CD14-positive monocyte (primary cell): ENCODE data around the gene SEH1L. TPM values are rescaled to one million over a fixed set of nuclear protein-coding genes. Genes with fewer than 3 reads are reported as not detected.
A peak's percentile ranks its signal among the peaks of the same experiment; 100 is the strongest.

Source experiments
- DNase-seq, 3 donors: peaks; one replicate each; pipeline ENCODE4 v3.0.0-alpha.2; 2011 to 2022
- H2AFZ ChIP-seq: 2 replicates; pipeline ENCODE4 v1.6.0; 2012; ENCODE audit warnings: mild to moderate bottlenecking, low read depth, low read length, inconsistent platforms; ENCODE audit not compliant: insufficient read depth, poor library complexity, severe bottlenecking
- H3K27ac ChIP-seq, 2 donors: 1 replicate in 1 of 2; 2 replicates in 1 of 2; pipeline ENCODE4 v1.5.1; 2012 to 2013; ENCODE audit warnings: low read length in 2 of 2, control low read depth in 1 of 2, inconsistent platforms in 1 of 2, low read depth in 1 of 2, mild to moderate bottlenecking in 1 of 2
- H3K27me3 ChIP-seq, 2 donors: one replicate each; pipeline versions ENCODE4 v1.6.0 to v1.6.1; 2011 to 2013; ENCODE audit warnings: low read length in 2 of 2; ENCODE audit not compliant: control insufficient read depth in 2 of 2, insufficient read depth in 2 of 2
- H3K36me3 ChIP-seq, 2 donors: replicated peaks in 1 of 2; 1 replicate in 1 of 2; 2 replicates in 1 of 2; pipeline versions ENCODE4 v1.5.1 to v1.6.1; 2012 to 2013; ENCODE audit warnings: low read length in 2 of 2, control low read depth in 1 of 2, inconsistent platforms in 1 of 2, mild to moderate bottlenecking in 1 of 2; ENCODE audit not compliant: insufficient read depth in 2 of 2, control insufficient read depth in 1 of 2
- H3K4me1 ChIP-seq, 2 donors: 1 replicate in 1 of 2; 2 replicates in 1 of 2; pipeline versions ENCODE4 v1.5.1 to v1.6.1; 2012 to 2013; ENCODE audit warnings: low read length in 2 of 2, control low read depth in 1 of 2, inconsistent platforms in 1 of 2, mild to moderate bottlenecking in 1 of 2, moderate library complexity in 1 of 2; ENCODE audit not compliant: insufficient read depth in 2 of 2, control insufficient read depth in 1 of 2
- H3K4me2 ChIP-seq: replicated peaks from 2 replicates; pipeline ENCODE3; 2012; ENCODE audit warnings: low read length, moderate library complexity, mild to moderate bottlenecking; ENCODE audit not compliant: poor library complexity, severe bottlenecking; ENCODE audit errors: extremely low read depth
- H3K4me3 ChIP-seq, 3 experiments: fragments of 200-600 bp in 1 of 3; sonication (generic) in 1 of 3; replicated peaks in 1 of 3; 1 replicate in 2 of 3; 2 replicates in 1 of 3; pipeline ENCODE4 v1.5.1; 2011 to 2013; ENCODE audit warnings: low read length in 3 of 3, mild to moderate bottlenecking in 3 of 3, control low read depth in 2 of 3, low read depth in 2 of 3, inconsistent platforms in 1 of 3, moderate library complexity in 1 of 3
- H3K79me2 ChIP-seq: 2 replicates; pipeline ENCODE4 v1.6.0; 2012; ENCODE audit warnings: mild to moderate bottlenecking, control low read depth, inconsistent platforms, low read length, moderate library complexity; ENCODE audit not compliant: insufficient read depth
- H3K9ac ChIP-seq: 2 replicates; pipeline ENCODE4 v1.6.0; 2017; ENCODE audit warnings: low read length, mild to moderate bottlenecking; ENCODE audit not compliant: insufficient read depth, poor library complexity, severe bottlenecking
- H3K9me3 ChIP-seq, 2 donors: replicated peaks in 1 of 2; 1 replicate in 1 of 2; 2 replicates in 1 of 2; pipeline versions ENCODE4 v1.5.1 to v1.6.1; 2012 to 2013; ENCODE audit warnings: low read length in 2 of 2, control low read depth in 1 of 2; ENCODE audit not compliant: control insufficient read depth in 1 of 2, insufficient read depth in 1 of 2
- H4K20me1 ChIP-seq: 2 replicates; pipeline ENCODE4 v1.6.0; 2012; ENCODE audit warnings: mild to moderate bottlenecking, low read length, control low read depth, moderate library complexity; ENCODE audit not compliant: insufficient read depth
- H3K27ac Mint-ChIP-seq, 7 donors: one replicate each; pipeline ENCODE4 v1.8.0; 2020; ENCODE audit warnings: mild to moderate bottlenecking in 7 of 7, mixed read lengths in 7 of 7, moderate library complexity in 6 of 7, inconsistent platforms in 2 of 7
- H3K27me3 Mint-ChIP-seq, 3 donors: one replicate each; pipeline ENCODE4 v1.8.0; 2021 to 2022; ENCODE audit warnings: low read depth in 3 of 3, mild to moderate bottlenecking in 3 of 3, mixed read lengths in 3 of 3, moderate library complexity in 3 of 3, inconsistent platforms in 1 of 3
- H3K36me3 Mint-ChIP-seq, 2 donors: one replicate each; pipeline ENCODE4 v1.8.0; 2020; ENCODE audit warnings: mixed read lengths in 2 of 2, inconsistent platforms in 1 of 2, mild to moderate bottlenecking in 1 of 2
- H3K4me1 Mint-ChIP-seq: one replicate; pipeline ENCODE4 v1.8.0; 2020; ENCODE audit warnings: mild to moderate bottlenecking, mixed read lengths
- H3K4me3 Mint-ChIP-seq, 2 donors: one replicate each; pipeline ENCODE4 v1.8.0; 2020; ENCODE audit warnings: mild to moderate bottlenecking in 2 of 2, mixed read lengths in 2 of 2, moderate library complexity in 1 of 2
- H3K9me3 Mint-ChIP-seq, 7 donors: one replicate each; pipeline ENCODE4 v1.8.0; 2020 to 2022; ENCODE audit warnings: mixed read lengths in 7 of 7, mild to moderate bottlenecking in 6 of 7, moderate library complexity in 6 of 7, inconsistent platforms in 2 of 7
- WGBS: methylation state at CpG from one replicate; pipeline ENCODE4 v1.1.5; 2013; ENCODE audit warnings: missing lambda C conversion rate; ENCODE audit not compliant: insufficient coverage; 5-methylcytosine and 5-hydroxymethylcytosine counted together
- intact Hi-C, 2 donors: fragments of 100-400 bp; cut with micrococcal nuclease; formaldehyde crosslinking; loops; one replicate each; pipeline versions ENCODE4 v1.15.0 to v1.15.1; 2023
- polyA plus RNA-seq, 3 donors: library from polyadenylated mRNA; depleted of rRNA in 1 of 3; unstranded in 2 of 3; stranded (reverse) in 1 of 3; fragments of 300-500 nt in 2 of 3; fragments of >200 nt in 1 of 3; fragmentation: Illumina TruSeq in 2 of 3; gene quantifications; 1 replicate in 2 of 3; 2 replicates in 1 of 3; pipeline ENCODE4 v1.2.3, GENCODE V29; 2012 to 2021
- TF ChIP-seq, protein P1 (sequence below): fragments of 200-600 bp; IDR thresholded peaks from one replicate; pipeline ENCODE4 v1.8.0; 2022; ENCODE audit warnings: antibody characterized with exemption, mild to moderate bottlenecking

Gene SEH1L
- polyA plus RNA-seq, 3 donors = 7.1 to 26.9 (median 25.9) TPM

DNA sequence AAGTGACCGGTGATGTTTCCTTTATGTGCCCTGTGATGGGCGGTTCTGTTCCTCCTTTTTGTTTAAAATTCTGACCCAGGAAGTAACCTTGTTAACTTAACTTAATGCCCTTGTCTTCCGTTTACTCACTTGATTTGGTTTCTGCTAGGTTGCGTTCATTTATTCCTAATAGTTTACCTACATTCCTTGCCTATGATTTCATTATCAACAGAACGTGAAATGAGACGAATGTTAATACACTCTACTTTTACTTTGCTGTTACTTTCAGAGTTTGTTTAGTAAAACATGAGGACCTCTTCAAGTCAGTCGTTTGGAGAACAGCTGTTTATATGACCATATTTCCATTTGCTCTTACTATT lies 44.0 kb downstream of the SEH1L start:
- peaks cover 21 to 29% of the 10 kb centered on the region in 2 donors for H3K4me1 ChIP-seq
- no peak for DNase-seq
- peak overlapping the region; percentile 83 for H3K9ac ChIP-seq
- Mint-ChIP-seq H3K36me3 (peaks cover 2 to 3% of the 10 kb centered on the region in 2 donors), H3K9me3 (no peaks in the 10 kb centered on the region), H3K27ac (peak overlapping the region; percentile 93 to 97 (median 96)), H3K4me1 (peaks cover 26% of the 10 kb centered on the region), H3K27me3 (no peaks in the 10 kb centered on the region), H3K4me3 (peak overlapping the region; percentile 98 to 99)
- no peaks in the 10 kb centered on the region for H3K27me3 ChIP-seq
- peak overlapping the region; percentile 76 to 91 for H3K27ac ChIP-seq
- H3K4me2 ChIP-seq = peak overlapping the region; percentile 95
- 0% methylated on average over 4 of the region's 7 CpGs for WGBS
- H3K9me3 ChIP-seq = no peaks in the 10 kb centered on the region
- peak overlapping the region; percentile 62 to 98 (median 76) for H3K4me3 ChIP-seq
- TF ChIP-seq, protein P1, sequence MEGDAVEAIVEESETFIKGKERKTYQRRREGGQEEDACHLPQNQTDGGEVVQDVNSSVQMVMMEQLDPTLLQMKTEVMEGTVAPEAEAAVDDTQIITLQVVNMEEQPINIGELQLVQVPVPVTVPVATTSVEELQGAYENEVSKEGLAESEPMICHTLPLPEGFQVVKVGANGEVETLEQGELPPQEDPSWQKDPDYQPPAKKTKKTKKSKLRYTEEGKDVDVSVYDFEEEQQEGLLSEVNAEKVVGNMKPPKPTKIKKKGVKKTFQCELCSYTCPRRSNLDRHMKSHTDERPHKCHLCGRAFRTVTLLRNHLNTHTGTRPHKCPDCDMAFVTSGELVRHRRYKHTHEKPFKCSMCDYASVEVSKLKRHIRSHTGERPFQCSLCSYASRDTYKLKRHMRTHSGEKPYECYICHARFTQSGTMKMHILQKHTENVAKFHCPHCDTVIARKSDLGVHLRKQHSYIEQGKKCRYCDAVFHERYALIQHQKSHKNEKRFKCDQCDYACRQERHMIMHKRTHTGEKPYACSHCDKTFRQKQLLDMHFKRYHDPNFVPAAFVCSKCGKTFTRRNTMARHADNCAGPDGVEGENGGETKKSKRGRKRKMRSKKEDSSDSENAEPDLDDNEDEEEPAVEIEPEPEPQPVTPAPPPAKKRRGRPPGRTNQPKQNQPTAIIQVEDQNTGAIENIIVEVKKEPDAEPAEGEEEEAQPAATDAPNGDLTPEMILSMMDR = no peak
- peaks cover 2 to 9% of the 10 kb centered on the region in 2 donors for H3K36me3 ChIP-seq
- H4K20me1 ChIP-seq = peaks cover 41% of the 10 kb centered on the region
- intact Hi-C loops = loop anchor here (2.0 to 10.0 kb wide), 5 partner anchors 43 to 153 kb away; partner anchors contain the start of genes SEH1L (in 2 of the 2) and PTPN2 (in 1 of the 2)
- peaks cover 55% of the 10 kb centered on the region for H3K79me2 ChIP-seq
- H2AFZ ChIP-seq = peak overlapping the region; percentile 95

DNA sequence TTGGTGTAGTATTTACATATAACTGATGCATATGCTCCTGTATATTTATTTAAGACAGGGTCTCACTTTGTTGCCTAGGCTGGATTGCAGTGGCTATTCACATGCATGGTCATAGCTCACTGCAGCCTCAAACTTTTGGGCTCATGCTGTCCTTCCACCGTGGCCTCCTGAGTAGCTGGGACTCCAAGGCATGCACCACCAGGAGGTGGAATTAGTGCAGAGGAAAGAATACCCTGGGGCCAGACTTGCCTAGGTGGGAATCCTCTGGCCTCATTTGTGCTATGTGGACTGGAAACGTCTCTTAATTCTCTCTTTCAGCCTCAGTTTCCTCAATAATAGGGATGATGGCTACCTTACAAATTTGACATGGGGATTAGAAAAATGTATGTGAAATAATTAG lies 45.6 kb downstream of the SEH1L start:
- 90% methylated on average over 1 of the region's 2 CpGs for WGBS
- H3K27ac Mint-ChIP-seq = no peak overlapping the region
- Histone ChIP-seq H3K27me3 (no peaks in the 10 kb centered on the region), H3K4me3 (no peak overlapping the region), H3K9me3 (no peaks in the 10 kb centered on the region), H3K27ac (no peak overlapping the region), H2AFZ (no peak overlapping the region), H3K79me2 (peaks cover 71% of the 10 kb centered on the region), H3K4me2 (no peak overlapping the region), H3K9ac (no peak overlapping the region), H3K4me1 (peaks cover 21 to 29% of the 10 kb centered on the region in 2 donors), H3K36me3 (peaks cover 2 to 8% of the 10 kb centered on the region in 2 donors), H4K20me1 (peaks cover 57% of the 10 kb centered on the region)
- no peak for DNase-seq
- intact Hi-C loops = loop anchor here (5.0 to 10.0 kb wide), 4 partner anchors 46 to 151 kb away; partner anchors contain the start of genes PTPN2 (in 1 of the 2) and SEH1L (in 1 of the 2)
- no peak overlapping the region for H3K4me3 Mint-ChIP-seq
- no peaks in the 10 kb centered on the region for H3K9me3 Mint-ChIP-seq
- H3K27me3 Mint-ChIP-seq = no peaks in the 10 kb centered on the region
- peaks cover 26% of the 10 kb centered on the region for H3K4me1 Mint-ChIP-seq
- TF ChIP-seq, protein P1 = no peak
- no peaks in the 10 kb centered on the region for H3K36me3 Mint-ChIP-seq
